ENCODE data around the gene MAX. TPM values are rescaled to one million over a fixed set of nuclear protein-coding genes. Genes with fewer than 3 reads are reported as not detected.

MAX gene
- total RNA-seq, 6 donors from 2014 or later, result 53.7 to 146 (median 68.2) TPM

DNA sequence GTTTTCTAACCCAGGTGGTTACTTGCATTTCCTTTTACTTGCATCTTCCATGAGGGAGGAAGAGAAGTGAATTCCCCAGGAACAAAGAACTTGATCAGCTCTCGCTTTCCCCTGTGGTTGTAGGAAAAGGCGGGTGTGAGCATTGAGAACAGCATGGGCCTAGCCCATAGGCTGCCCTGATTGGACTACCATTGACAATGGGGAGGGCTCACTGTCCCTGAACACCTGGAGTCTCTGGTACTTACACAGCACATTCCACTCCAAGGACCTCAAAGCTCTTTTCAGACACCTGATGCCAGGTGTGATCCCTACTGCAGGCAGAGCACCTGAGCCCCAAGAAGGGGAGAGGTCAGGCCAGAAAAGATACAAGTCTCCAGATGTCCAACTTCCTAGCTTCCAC, 25.0 kb downstream of the MAX start:
- Histone ChIP-seq H3K36me3 (peaks cover 12 to 66% (median 30%) of the 10 kb centered on the region in 4 donors), H3K9me3 (no peaks in the 10 kb centered on the region), H3K4me1 (peaks cover 39 to 66% (median 51%) of the 10 kb centered on the region in 4 donors), H3K27me3 (no peaks in the 10 kb centered on the region), H3K27ac (no peak overlapping the region), H3K4me3 (no peak overlapping the region)
- TF ChIP-seq POLR2AphosphoS5 (IDR thresholded peaks at IDR 0.05) (no peak), EP300 (IDR thresholded peaks at IDR 0.05) (no peak), POLR2A (IDR thresholded peaks at IDR 0.05) (no peak)
- TF ChIP-seq, protein P1, sequence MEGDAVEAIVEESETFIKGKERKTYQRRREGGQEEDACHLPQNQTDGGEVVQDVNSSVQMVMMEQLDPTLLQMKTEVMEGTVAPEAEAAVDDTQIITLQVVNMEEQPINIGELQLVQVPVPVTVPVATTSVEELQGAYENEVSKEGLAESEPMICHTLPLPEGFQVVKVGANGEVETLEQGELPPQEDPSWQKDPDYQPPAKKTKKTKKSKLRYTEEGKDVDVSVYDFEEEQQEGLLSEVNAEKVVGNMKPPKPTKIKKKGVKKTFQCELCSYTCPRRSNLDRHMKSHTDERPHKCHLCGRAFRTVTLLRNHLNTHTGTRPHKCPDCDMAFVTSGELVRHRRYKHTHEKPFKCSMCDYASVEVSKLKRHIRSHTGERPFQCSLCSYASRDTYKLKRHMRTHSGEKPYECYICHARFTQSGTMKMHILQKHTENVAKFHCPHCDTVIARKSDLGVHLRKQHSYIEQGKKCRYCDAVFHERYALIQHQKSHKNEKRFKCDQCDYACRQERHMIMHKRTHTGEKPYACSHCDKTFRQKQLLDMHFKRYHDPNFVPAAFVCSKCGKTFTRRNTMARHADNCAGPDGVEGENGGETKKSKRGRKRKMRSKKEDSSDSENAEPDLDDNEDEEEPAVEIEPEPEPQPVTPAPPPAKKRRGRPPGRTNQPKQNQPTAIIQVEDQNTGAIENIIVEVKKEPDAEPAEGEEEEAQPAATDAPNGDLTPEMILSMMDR (IDR thresholded peaks at IDR 0.05), result no peak
- ATAC-seq (ENCODE audit: low FRiP score in 2 of 2) (no peak), DNase-seq (no peak)
- WGBS, 2 donors, result 87 to 92% methylated on average over 2 of the region's 2 CpGs

DNA sequence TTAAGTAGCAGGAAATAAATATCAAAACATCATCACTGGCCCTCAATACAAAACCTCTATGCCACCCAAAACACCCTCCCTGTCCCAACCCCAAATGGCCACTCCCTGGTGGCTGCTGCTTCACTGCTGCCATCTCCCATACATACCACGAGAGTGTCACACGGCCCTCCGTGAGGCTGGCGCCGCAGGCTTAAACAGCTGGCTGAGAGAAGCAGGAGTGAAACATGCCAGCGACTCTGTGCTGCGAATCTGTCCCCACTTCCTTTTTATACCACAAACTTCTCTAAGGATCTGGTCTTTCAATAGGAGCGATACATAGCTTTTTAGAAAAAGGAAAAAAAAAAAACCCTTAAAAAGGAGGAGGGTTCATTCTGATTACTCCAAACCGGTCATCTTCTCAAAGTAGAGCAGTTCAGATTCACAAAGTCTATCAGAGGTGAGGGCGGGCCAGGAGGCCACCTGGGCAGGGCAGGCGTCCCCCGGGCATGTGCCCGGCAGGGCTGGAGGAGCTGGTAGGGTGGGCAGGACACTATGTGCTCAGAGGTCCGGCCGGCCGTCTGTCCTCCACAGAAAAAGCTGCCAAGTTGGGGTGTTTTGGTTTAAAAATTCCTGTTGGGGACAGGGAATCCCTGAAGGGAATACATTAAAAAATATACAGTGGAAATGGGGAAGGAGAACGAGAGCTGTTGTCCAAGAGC, 26.5 kb downstream of the MAX start:
- Histone ChIP-seq H3K27ac (peak overlapping the region in 3 of 4 donors; percentile 19 to 76 (median 36)), H3K36me3 (peaks cover 12 to 63% (median 29%) of the 10 kb centered on the region in 4 donors), H3K27me3 (no peaks in the 10 kb centered on the region), H3K4me1 (peaks cover 28 to 62% (median 46%) of the 10 kb centered on the region in 4 donors), H3K9me3 (no peaks in the 10 kb centered on the region), H3K4me3 (no peak overlapping the region)
- WGBS, 2 donors, result 84% methylated on average over 17 of the region's 17 CpGs
- no peak for ATAC-seq (ENCODE audit: low FRiP score in 2 of 2)
- DNase-seq, result peak in 1 of 2 donors; percentile 47
- TF ChIP-seq POLR2AphosphoS5 (IDR thresholded peaks at IDR 0.05) (no peak), EP300 (IDR thresholded peaks at IDR 0.05) (no peak), POLR2A (IDR thresholded peaks at IDR 0.05) (peak in 1 of 4 donors; percentile 7)
- TF ChIP-seq, protein P1 (IDR thresholded peaks at IDR 0.05), result no peak

DNA sequence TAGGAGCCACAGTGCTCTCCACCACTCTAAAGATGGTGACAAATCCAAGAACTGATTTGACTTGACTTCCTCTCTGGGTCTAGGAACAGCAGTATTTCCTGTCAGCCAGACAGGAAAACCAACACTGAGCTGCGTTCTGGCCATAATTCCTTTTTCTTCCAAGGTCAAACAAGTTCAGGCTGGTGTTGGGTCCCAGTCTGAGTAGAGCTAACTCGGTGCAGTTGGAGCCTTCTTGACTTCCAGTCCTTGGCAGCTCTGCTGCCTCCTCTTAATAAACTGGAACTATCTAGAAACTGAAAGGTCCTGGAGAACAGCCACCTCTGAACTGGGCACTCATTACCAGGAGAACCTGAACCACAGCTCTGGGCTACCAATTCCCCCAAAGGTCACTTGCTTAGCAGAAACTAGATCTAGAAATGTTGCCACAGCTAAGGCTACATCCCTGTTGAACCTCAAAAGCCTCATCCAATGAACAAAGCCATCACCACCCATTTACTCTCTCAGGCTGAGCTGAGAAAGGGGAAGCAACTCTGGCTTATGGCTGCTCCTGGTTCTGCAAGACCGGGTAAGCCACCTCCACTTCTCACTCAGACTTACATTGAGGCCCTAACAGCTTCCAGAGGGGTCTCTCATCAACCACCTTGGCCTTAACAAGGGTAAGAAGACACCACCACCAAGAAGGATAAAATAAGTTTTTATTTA, 27.7 kb downstream of the MAX start:
- H3K36me3 ChIP-seq, result peaks cover 9 to 59% (median 35%) of the 10 kb centered on the region in 4 donors
- H3K27me3 ChIP-seq, result no peaks in the 10 kb centered on the region
- no peaks in the 10 kb centered on the region for H3K9me3 ChIP-seq
- TF ChIP-seq, protein P1 (IDR thresholded peaks at IDR 0.05), result no peak
- TF ChIP-seq POLR2A (IDR thresholded peaks at IDR 0.05), result no peak
- TF ChIP-seq EP300 (IDR thresholded peaks at IDR 0.05), result no peak
- no peak for TF ChIP-seq POLR2AphosphoS5 (IDR thresholded peaks at IDR 0.05)
- DNase-seq, result no peak
- peak overlapping the region in 3 of 4 donors; percentile 36 to 76 (median 62) for H3K27ac ChIP-seq
- H3K4me1 ChIP-seq, result peaks cover 33 to 60% (median 49%) of the 10 kb centered on the region in 4 donors
- no peak overlapping the region for H3K4me3 ChIP-seq
- WGBS, 2 donors, result 23 to 28% methylated on average over 3 of the region's 3 CpGs
- ATAC-seq (ENCODE audit: low FRiP score in 2 of 2), result peak in 1 of 2 donors; percentile 58

DNA sequence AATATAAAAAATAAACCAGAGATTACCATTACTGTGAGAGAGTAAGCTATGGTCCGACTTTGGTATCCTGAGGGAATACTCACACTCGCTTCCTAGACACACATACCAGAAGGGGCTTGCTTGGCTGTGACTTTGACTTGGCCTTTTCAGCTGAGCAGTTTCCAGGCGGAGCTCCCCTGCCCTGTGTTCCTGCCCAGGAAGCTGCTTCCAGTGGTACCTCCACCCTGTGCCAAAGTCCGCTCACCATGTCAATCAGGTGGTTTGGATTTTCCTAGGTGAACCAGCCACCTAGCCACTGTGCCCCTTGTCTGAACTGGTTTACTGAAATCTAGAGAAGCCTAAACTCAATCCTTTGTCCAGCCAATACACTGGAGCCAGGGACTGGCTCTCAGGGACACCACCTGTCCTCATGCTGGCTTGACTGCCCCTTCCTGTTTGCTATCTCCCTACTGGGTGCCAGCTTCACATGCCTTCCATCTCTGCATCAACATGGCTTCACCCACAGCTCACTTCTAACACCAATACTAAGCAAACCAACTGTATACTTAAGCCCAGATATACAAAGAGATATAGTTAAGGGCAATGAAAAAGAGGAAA, 28.6 kb downstream of the MAX start:
- Histone ChIP-seq H3K27ac (peak overlapping the region in 2 of 4 donors; percentile 62 to 76), H3K36me3 (peaks cover 9 to 64% (median 39%) of the 10 kb centered on the region in 4 donors), H3K4me3 (no peak overlapping the region), H3K4me1 (peaks cover 28 to 52% (median 45%) of the 10 kb centered on the region in 4 donors), H3K27me3 (no peaks in the 10 kb centered on the region), H3K9me3 (no peaks in the 10 kb centered on the region)
- TF ChIP-seq POLR2AphosphoS5 (IDR thresholded peaks at IDR 0.05) (no peak), EP300 (IDR thresholded peaks at IDR 0.05) (no peak), POLR2A (IDR thresholded peaks at IDR 0.05) (no peak)
- TF ChIP-seq, protein P1 (IDR thresholded peaks at IDR 0.05), result no peak
- WGBS, 2 donors, result 67 to 94% methylated on average over 3 to 4 of the region's 4 CpGs
- DNase-seq (no peak), ATAC-seq (ENCODE audit: low FRiP score in 2 of 2) (no peak)

Data from upper lobe of left lung (tissue), 6 donors.